Gastroesophageal sphincter (tissue), 3 donors: ENCODE results near the gene RNASET2.
"Not testable (repeated sequence)": the region's sequence is repeated elsewhere in the genome, so short reads cannot be mapped to it uniquely, and the experiment has no call there.

Experiments used
- EP300 ChIP-seq: sonication (generic); formaldehyde crosslinking; IDR thresholded peaks from one replicate; pipeline ENCODE4 v1.6.1; 2017; ENCODE audit warnings: antibody characterized with exemption, mild to moderate bottlenecking
- POLR2A ChIP-seq, 2 donors: fragments of 450-650 bp; IDR thresholded peaks; one replicate each; pipeline ENCODE4 v1.6.1; 2017; ENCODE audit warnings: antibody characterized with exemption in 2 of 2, mild to moderate bottlenecking in 2 of 2, moderate library complexity in 1 of 2
- POLR2AphosphoS5 ChIP-seq: sonication (generic); formaldehyde crosslinking; IDR thresholded peaks from one replicate; pipeline ENCODE4 v1.6.1; 2017; ENCODE audit warnings: antibody characterized with exemption
- TF ChIP-seq, protein P1 (sequence below), 4 experiments: fragments of 200-600 bp in 2 of 4; fragments of 450-650 bp in 2 of 4; sonication (generic) in 1 of 4; IDR thresholded peaks; one replicate each; pipeline ENCODE4 v1.5.1; 2017 to 2019; ENCODE audit warnings: antibody characterized with exemption in 4 of 4, mild to moderate bottlenecking in 2 of 4, moderate library complexity in 2 of 4

DNA sequence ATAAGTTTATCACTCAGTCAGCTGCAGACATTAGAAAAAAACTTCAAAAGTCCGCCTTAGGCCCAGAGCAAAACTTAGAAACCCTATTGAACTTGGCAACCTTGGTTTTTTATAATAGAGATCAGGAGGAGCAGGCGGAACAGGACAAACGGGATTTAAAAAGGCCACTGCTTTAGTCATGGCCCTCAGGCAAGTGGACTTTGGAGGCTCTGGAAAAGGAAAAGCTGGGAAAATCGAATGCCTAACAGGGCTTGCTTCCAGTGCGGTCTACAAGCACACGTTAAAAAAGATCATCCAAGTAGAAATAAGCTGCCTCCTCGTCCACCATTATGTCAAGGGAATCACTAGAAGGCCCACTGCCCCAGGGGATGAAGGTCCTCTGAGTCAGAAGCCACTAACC is 61.7 kb downstream of the RNASET2 start:
- TF ChIP-seq, protein P1, sequence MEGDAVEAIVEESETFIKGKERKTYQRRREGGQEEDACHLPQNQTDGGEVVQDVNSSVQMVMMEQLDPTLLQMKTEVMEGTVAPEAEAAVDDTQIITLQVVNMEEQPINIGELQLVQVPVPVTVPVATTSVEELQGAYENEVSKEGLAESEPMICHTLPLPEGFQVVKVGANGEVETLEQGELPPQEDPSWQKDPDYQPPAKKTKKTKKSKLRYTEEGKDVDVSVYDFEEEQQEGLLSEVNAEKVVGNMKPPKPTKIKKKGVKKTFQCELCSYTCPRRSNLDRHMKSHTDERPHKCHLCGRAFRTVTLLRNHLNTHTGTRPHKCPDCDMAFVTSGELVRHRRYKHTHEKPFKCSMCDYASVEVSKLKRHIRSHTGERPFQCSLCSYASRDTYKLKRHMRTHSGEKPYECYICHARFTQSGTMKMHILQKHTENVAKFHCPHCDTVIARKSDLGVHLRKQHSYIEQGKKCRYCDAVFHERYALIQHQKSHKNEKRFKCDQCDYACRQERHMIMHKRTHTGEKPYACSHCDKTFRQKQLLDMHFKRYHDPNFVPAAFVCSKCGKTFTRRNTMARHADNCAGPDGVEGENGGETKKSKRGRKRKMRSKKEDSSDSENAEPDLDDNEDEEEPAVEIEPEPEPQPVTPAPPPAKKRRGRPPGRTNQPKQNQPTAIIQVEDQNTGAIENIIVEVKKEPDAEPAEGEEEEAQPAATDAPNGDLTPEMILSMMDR (IDR thresholded peaks at IDR 0.05), result not testable (repeated sequence)
- TF ChIP-seq POLR2A (IDR thresholded peaks at IDR 0.05); POLR2AphosphoS5; EP300: not testable (repeated sequence)
